H1 (cell line): Measurements from ENCODE around the gene SOX30. TPM values are rescaled to one million over a fixed set of nuclear protein-coding genes. Genes with fewer than 3 reads are reported as not detected.

Experiments used
- CTCF ChIA-PET: fragments of 300-600 bp; sonication (Branson Sonifier 250); formaldehyde crosslinking; loops from one replicate; lab custom pipeline; 2021; ENCODE audit not compliant: partially characterized antibody; lab: Charles Lee
- POLR2A ChIA-PET: fragments of 300-600 bp; sonication (Branson Sonifier 250); formaldehyde crosslinking; loops from one replicate; lab custom pipeline; 2021; ENCODE audit warnings: inconsistent platforms; ENCODE audit not compliant: partially characterized antibody; lab: Charles Lee
- DNase-seq, 2 experiments: peaks; one replicate each; pipeline versions ENCODE4 v3.0.0 to v3.0.0-alpha.2; 2010 to 2022; ENCODE audit warnings: low spot score in 2 of 2, low read depth in 1 of 2, mixed read lengths in 1 of 2
- FAIRE-seq: peaks from 2 replicates; lab custom pipeline; 2011; peaks lifted over from hg19 to GRCh38; lab: Jason Lieb, UNC
- H2AFZ ChIP-seq: 2 replicates; pipeline ENCODE4 v1.8.1; 2012; ENCODE audit warnings: low read length, inconsistent platforms
- H2AK5ac ChIP-seq: 2 replicates; pipeline ENCODE4 v1.6.1; 2013; ENCODE audit warnings: low read depth, low read length
- H2BK120ac ChIP-seq: replicated peaks from 2 replicates; pipeline ENCODE3; 2013; ENCODE audit warnings: low read depth, low read length, inconsistent platforms
- H2BK12ac ChIP-seq: 2 replicates; pipeline ENCODE4 v1.6.1; 2013; ENCODE audit warnings: low read depth, low read length
- H2BK15ac ChIP-seq: 2 replicates; pipeline ENCODE4 v1.6.1; 2013; ENCODE audit warnings: low read length
- H2BK20ac ChIP-seq: 2 replicates; pipeline ENCODE4 v1.6.1; 2013; ENCODE audit warnings: low read length
- H2BK5ac ChIP-seq: 2 replicates; pipeline ENCODE4 v1.6.1; 2013; ENCODE audit warnings: low read depth, low read length
- H3K14ac ChIP-seq: 2 replicates; pipeline ENCODE4 v1.6.1; 2013; ENCODE audit warnings: inconsistent platforms; ENCODE audit not compliant: insufficient read length
- H3K18ac ChIP-seq: 2 replicates; pipeline ENCODE4 v1.6.1; 2013; ENCODE audit warnings: low read length; ENCODE audit errors: extremely low read depth
- H3K23ac ChIP-seq: 2 replicates; pipeline ENCODE4 v1.6.1; 2013; ENCODE audit warnings: inconsistent platforms; ENCODE audit not compliant: insufficient read length
- H3K23me2 ChIP-seq: 2 replicates; pipeline ENCODE4 v1.6.1; 2013; ENCODE audit warnings: low read depth, low read length
- H3K27ac ChIP-seq: 2 replicates; pipeline ENCODE4 v1.6.1; 2011; ENCODE audit warnings: low read depth, low read length, inconsistent platforms
- H3K27me3 ChIP-seq, 4 experiments: replicated peaks in 1 of 4; 1 replicate in 1 of 4; 2 replicates in 3 of 4; pipeline versions ENCODE4 v1.6.1 to v1.8.1; 2011 to 2013; ENCODE audit warnings: low read length in 3 of 4, mild to moderate bottlenecking in 3 of 4, inconsistent platforms in 2 of 4, mixed read lengths in 2 of 4, moderate library complexity in 1 of 4; ENCODE audit not compliant: control insufficient read depth in 3 of 4, insufficient read depth in 3 of 4; ENCODE audit errors: extremely low read depth in 1 of 4
- H3K36me3 ChIP-seq, 4 experiments: 2 replicates each; pipeline versions ENCODE4 v1.6.1 to v1.8.1; 2011 to 2013; ENCODE audit warnings: mild to moderate bottlenecking in 4 of 4, low read length in 3 of 4, moderate library complexity in 2 of 4, control low read depth in 1 of 4, inconsistent platforms in 1 of 4; ENCODE audit not compliant: insufficient read depth in 4 of 4, control insufficient read depth in 2 of 4
- H3K4ac ChIP-seq: replicated peaks from 2 replicates; pipeline ENCODE3; 2013; ENCODE audit warnings: low read length, low read depth, mixed read lengths, inconsistent platforms; ENCODE audit not compliant: insufficient read length
- H3K4me1 ChIP-seq, 4 experiments: replicated peaks in 1 of 4; 1 replicate in 1 of 4; 2 replicates in 3 of 4; pipeline versions ENCODE4 v1.6.1 to v1.8.1; 2011 to 2013; ENCODE audit warnings: low read length in 3 of 4, inconsistent platforms in 2 of 4, mixed read lengths in 1 of 4; ENCODE audit not compliant: insufficient read depth in 4 of 4, control insufficient read depth in 3 of 4
- H3K4me2 ChIP-seq, 2 experiments: 2 replicates each; pipeline versions ENCODE4 v1.6.1 to v1.8.1; 2011 to 2013; ENCODE audit warnings: low read depth in 2 of 2, low read length in 2 of 2, control low read depth in 1 of 2, inconsistent platforms in 1 of 2, mild to moderate bottlenecking in 1 of 2; ENCODE audit not compliant: insufficient read depth in 1 of 2
- H3K4me3 ChIP-seq, 4 experiments: fragments of 200-600, 300-600 bp in 1 of 4; sonication (generic), shearing (Covaris generic), sonication (Bioruptor Twin) in 1 of 4; 2 replicates each; pipeline versions ENCODE4 v1.5.1 to v1.8.1; 2011 to 2016; ENCODE audit warnings: low read length in 4 of 4, low read depth in 3 of 4, control low read depth in 2 of 4, inconsistent platforms in 2 of 4, mild to moderate bottlenecking in 2 of 4, mixed read lengths in 1 of 4, moderate library complexity in 1 of 4; ENCODE audit not compliant: insufficient read depth in 2 of 4; ENCODE audit errors: extremely low read depth in 1 of 4
- H3K56ac ChIP-seq: replicated peaks from 2 replicates; pipeline ENCODE3; 2013; ENCODE audit warnings: low read depth, mild to moderate bottlenecking, mixed read lengths, low read length, inconsistent platforms; ENCODE audit not compliant: insufficient read length
- H3K79me1 ChIP-seq: 2 replicates; pipeline ENCODE4 v1.6.1; 2013; ENCODE audit warnings: low read depth, low read length, control low read depth
- H3K79me2 ChIP-seq, 2 experiments: 2 replicates each; pipeline versions ENCODE4 v1.6.1 to v1.8.1; 2012 to 2013; ENCODE audit warnings: low read length in 2 of 2, mild to moderate bottlenecking in 2 of 2, inconsistent platforms in 1 of 2; ENCODE audit not compliant: insufficient read depth in 2 of 2, control insufficient read depth in 1 of 2
- H3K9ac ChIP-seq, 4 experiments: replicated peaks in 1 of 4; 1 replicate in 1 of 4; 2 replicates in 3 of 4; pipeline versions ENCODE4 v1.6.1 to v1.8.1; 2011 to 2013; ENCODE audit warnings: low read depth in 3 of 4, low read length in 3 of 4, control low read depth in 2 of 4, mild to moderate bottlenecking in 2 of 4, moderate library complexity in 2 of 4, inconsistent platforms in 1 of 4; ENCODE audit errors: extremely low read depth in 1 of 4
- H3K9me3 ChIP-seq, 2 experiments: 2 replicates each; pipeline versions ENCODE4 v1.6.1 to v1.8.1; 2012 to 2013; ENCODE audit warnings: mild to moderate bottlenecking in 2 of 2, moderate library complexity in 2 of 2, control low read depth in 1 of 2, inconsistent platforms in 1 of 2, low read depth in 1 of 2, low read length in 1 of 2, mixed read lengths in 1 of 2; ENCODE audit not compliant: insufficient read depth in 2 of 2
- H4K20me1 ChIP-seq, 2 experiments: replicated peaks in 1 of 2; 2 replicates each; pipeline versions ENCODE3 to v1.8.1; 2011 to 2013; ENCODE audit warnings: inconsistent platforms in 2 of 2, low read length in 2 of 2, mild to moderate bottlenecking in 1 of 2; ENCODE audit not compliant: insufficient read depth in 2 of 2, control insufficient read depth in 1 of 2
- H4K5ac ChIP-seq: 2 replicates; pipeline ENCODE4 v1.6.1; 2013; ENCODE audit warnings: low read length, low read depth, mixed read lengths, inconsistent platforms; ENCODE audit not compliant: insufficient read length
- H4K8ac ChIP-seq: 2 replicates; pipeline ENCODE4 v1.8.0; 2013; ENCODE audit warnings: mild to moderate bottlenecking, moderate library complexity, low read length, inconsistent platforms; ENCODE audit not compliant: insufficient read depth; ENCODE audit errors: extremely low read depth
- H4K91ac ChIP-seq: replicated peaks from 2 replicates; pipeline ENCODE3; 2013; ENCODE audit warnings: low read length, mixed read lengths, inconsistent platforms; ENCODE audit not compliant: insufficient read length
- CREB1 ChIP-seq: IDR thresholded peaks from 2 replicates; pipeline ENCODE4 v1.6.1; 2012; ENCODE audit warnings: inconsistent platforms
- CTBP2 ChIP-seq: IDR thresholded peaks from 2 replicates; pipeline ENCODE4 v1.7.0; 2011; ENCODE audit warnings: borderline replicate concordance, mild to moderate bottlenecking, moderate library complexity, mixed read lengths, low read length; ENCODE audit not compliant: insufficient read depth, insufficient read length
- JUND ChIP-seq: IDR thresholded peaks from 2 replicates; pipeline ENCODE4 v1.6.1; 2011; ENCODE audit warnings: mild to moderate bottlenecking, improper control_type of control experiment, low read length
- KDM4A ChIP-seq: IDR thresholded peaks from one replicate; pipeline ENCODE4 v1.7.1; 2012; ENCODE audit warnings: low read depth, mild to moderate bottlenecking, moderate library complexity, low read length, inconsistent platforms; ENCODE audit not compliant: severe bottlenecking
- MAX ChIP-seq: IDR thresholded peaks from 2 replicates; pipeline ENCODE4 v1.6.1; 2012; ENCODE audit warnings: inconsistent platforms
- NANOG ChIP-seq: IDR thresholded peaks from 2 replicates; pipeline ENCODE4 v1.6.1; 2011; ENCODE audit warnings: low read length, low read depth, mild to moderate bottlenecking, inconsistent platforms; ENCODE audit not compliant: insufficient read depth, poor library complexity, severe bottlenecking
- RFX5 ChIP-seq: IDR thresholded peaks from 2 replicates; pipeline ENCODE4 v1.6.1; 2011; ENCODE audit warnings: low read depth, low read length, improper control_type of control experiment, borderline replicate concordance
- SIRT6 ChIP-seq: IDR thresholded peaks from one replicate; pipeline ENCODE4 v1.7.1; 2012; ENCODE audit warnings: low read length, inconsistent platforms
- SP2 ChIP-seq: IDR thresholded peaks from 2 replicates; pipeline ENCODE4 v1.6.1; 2012; ENCODE audit warnings: mild to moderate bottlenecking, low read length, inconsistent platforms
- TAF7 ChIP-seq: optimal IDR thresholded peaks from 2 replicates; pipeline ENCODE3; 2011; ENCODE audit warnings: low read depth, mild to moderate bottlenecking, inconsistent platforms, low read length, moderate library complexity, borderline replicate concordance
- TBP ChIP-seq: IDR thresholded peaks from 2 replicates; pipeline ENCODE4 v1.6.1; 2011; ENCODE audit warnings: low read depth, low read length, improper control_type of control experiment
- ZNF274 ChIP-seq: IDR thresholded peaks from 2 replicates; pipeline ENCODE4 v1.7.0; 2012; ENCODE audit warnings: low read length, borderline replicate concordance; ENCODE audit errors: extremely low read depth
- WGBS, 2 experiments: shearing (Covaris generic) in 1 of 2; methylation state at CpG; one replicate each; pipeline versions ENCODE4 v1.1.6 to v1.1.7; 2013 to 2015; ENCODE audit warnings: low lambda C conversion rate in 2 of 2, mixed read lengths in 2 of 2, inconsistent platforms in 1 of 2, low coverage in 1 of 2, missing lambda C conversion rate in 1 of 2; ENCODE audit not compliant: insufficient replicate concordance in 2 of 2, insufficient coverage in 1 of 2, insufficient read length in 1 of 2; ENCODE audit errors: extremely low coverage in 1 of 2, missing lambda C conversion rate in 1 of 2; 5-methylcytosine and 5-hydroxymethylcytosine counted together
- polyA plus RNA-seq, 7 experiments: library from polyadenylated mRNA; depleted of rRNA in 3 of 7; stranded (reverse) in 5 of 7; unstranded in 2 of 7; fragments of >200 nt in 5 of 7; fragments of 200-250 nt in 2 of 7; gene quantifications; 1 replicate in 5 of 7; 2 replicates in 1 of 7; 4 replicates in 1 of 7; pipeline versions ENCODE4 v1.2.1 to v1.2.3, GENCODE V29; 2011 to 2013; ENCODE audit warnings: missing spikeins in 2 of 7, mixed read lengths in 2 of 7
- total RNA-seq: library from RNA; stranded (reverse); fragmentation: NEBNext Ultra II Directional; extraction: Animal tissue kit (Norgen Biotek cat#: 25700); gene quantifications from 2 replicates; pipeline ENCODE4 v1.2.1, GENCODE V29; 2021

The SOX30 gene
- total and polyA plus RNA-seq, 2 of the 8 experiments (the other 6 are each of a cell fraction or from before 2014, with no cell fraction given), result 0.35 TPM; not detected in 1

GRCh38 chr5:157651623-157652376, 438 bp downstream of the SOX30 start:
- H3K79me2 ChIP-seq, result no peaks in the 10 kb centered on the region
- WGBS, 2 experiments, result 57% methylated on average over 44 of the region's 63 CpGs; no CpG with 5 or more reads in 1 of the 2 experiments
- H4K91ac ChIP-seq, result peak overlapping the region; percentile 91
- peak overlapping the region; percentile 88; the same call in 1 of the 2 replicates for H4K8ac ChIP-seq
- POLR2A ChIA-PET, result interaction anchor here (1.1 kb wide), 2 partner anchors 80 to 111 kb away, joined by 3 to 4 read pairs; partner anchors contain the start of gene THG1L
- H4K20me1 ChIP-seq, result no peaks in the 10 kb centered on the region
- no peak overlapping the region for H3K23ac ChIP-seq
- FAIRE-seq (no peak), DNase-seq (peak; percentile 55 to 75)
- peak overlapping the region; percentile 77; the same call in 1 of the 2 replicates for H2BK12ac ChIP-seq
- H2AFZ ChIP-seq, result peak overlapping the region; percentile 38; the same call in 1 of the 2 replicates
- CTCF ChIA-PET, result interaction anchor here (1.2 to 2.8 kb wide), 6 partner anchors 8 to 92 kb away, joined by 4 to 14 read pairs (median 8); partner anchors contain the start of gene LSM11
- no peak overlapping the region for H3K14ac ChIP-seq
- no peaks in the 10 kb centered on the region; the same call in 1 of the 2 replicates for H3K23me2 ChIP-seq
- H3K27ac ChIP-seq, result no peak overlapping the region
- no peak overlapping the region for H2BK5ac ChIP-seq
- H3K4me1 ChIP-seq, result no peaks in the 10 kb centered on the region
- H3K4me2 ChIP-seq, result peak overlapping the region; percentile 58 to 60
- H2BK20ac ChIP-seq, result no peak overlapping the region
- peak overlapping the region; percentile 42 for H3K18ac ChIP-seq
- H3K4ac ChIP-seq, result no peak overlapping the region
- H3K56ac ChIP-seq, result no peak overlapping the region
- no peaks in the 10 kb centered on the region for H3K79me1 ChIP-seq
- H3K4me3 ChIP-seq, result peak overlapping the region; percentile 21 to 52 (median 32); a peak in 6 of 8 replicates
- H3K27me3 ChIP-seq, result peaks cover 0 to 7% (median 3%) of the 10 kb centered on the region in 4 experiments; a peak in 6 of 7 replicates
- H2AK5ac ChIP-seq, result no peak overlapping the region
- H2BK120ac ChIP-seq, result peak overlapping the region; percentile 72
- H4K5ac ChIP-seq, result no peak overlapping the region
- H3K36me3 ChIP-seq, result no peaks in the 10 kb centered on the region
- peak overlapping the region in 1 of 4 experiments; percentile 25; a peak in 1 of 7 replicates for H3K9ac ChIP-seq
- peaks cover 8 to 21% of the 10 kb centered on the region in 2 experiments for H3K9me3 ChIP-seq
- no peak overlapping the region for H2BK15ac ChIP-seq
- no peak for TF ChIP-seq SIRT6
- no peak for TF ChIP-seq TBP
- TF ChIP-seq MAX, result peak; percentile 96
- TF ChIP-seq CREB1, result 0 out of 2 replicates have a peak, but pooled peaks have one; percentile 10
- TF ChIP-seq SP2, result no peak
- TF ChIP-seq CTBP2, result no peak
- TF ChIP-seq RFX5, result no peak
- TF ChIP-seq JUND, result no peak
- TF ChIP-seq TAF7, result no peak
- no peak for TF ChIP-seq NANOG
- TF ChIP-seq KDM4A, result peak; percentile 94
- no peak for TF ChIP-seq ZNF274
